Endothelial cell of umbilical vein (primary cell): ENCODE results near the gene PABPC1L. TPM values are rescaled to one million over a fixed set of nuclear protein-coding genes. Genes with fewer than 3 reads are reported as not detected.
A peak's percentile ranks its signal among the peaks of the same experiment; 100 is the strongest.

Source experiments
- BruUV-seq: library from RNA; stranded (reverse); fragments of 400-500 nt; replicated peaks from 2 replicates; lab custom pipeline; 2021; lab: Mats Ljungman, UMichigan
- CTCF ChIA-PET: fragments of 300-600, 350-600 bp; sonication (Branson Sonifier 250); formaldehyde crosslinking; loops from one replicate; lab custom pipeline; 2021; ENCODE audit warnings: antibody characterized with exemption, inconsistent platforms; lab: Charles Lee
- POLR2A ChIA-PET: fragments of 300-600, 350-600 bp; sonication (Branson Sonifier 250); formaldehyde crosslinking; loops from one replicate; lab custom pipeline; 2021; ENCODE audit warnings: antibody characterized with exemption, inconsistent platforms; lab: Charles Lee
- DNase-seq: peaks from one replicate; pipeline ENCODE4 v3.0.0-alpha.2; 2011; ENCODE audit warnings: low read depth, low spot score
- FAIRE-seq: peaks from 2 replicates; lab custom pipeline; 2011; peaks lifted over from hg19 to GRCh38; lab: Jason Lieb, UNC
- H2AFZ ChIP-seq: 2 replicates; pipeline ENCODE4 v1.6.0; 2012; ENCODE audit warnings: low read depth, low read length, control low read depth, inconsistent platforms
- H3K27ac ChIP-seq: 2 replicates; pipeline ENCODE4 v1.5.1; 2011; ENCODE audit warnings: low read depth, mild to moderate bottlenecking, control low read depth, low read length, moderate library complexity; ENCODE audit not compliant: insufficient read depth
- H3K27me3 ChIP-seq, 2 experiments: 2 replicates each; pipeline versions ENCODE4 v1.6.0 to v1.6.1; 2011; ENCODE audit warnings: low read length in 2 of 2, mixed read lengths in 1 of 2; ENCODE audit not compliant: control insufficient read depth in 2 of 2, insufficient read depth in 2 of 2
- H3K36me3 ChIP-seq, 2 experiments: 2 replicates in 1 of 2; 3 replicates in 1 of 2; pipeline ENCODE4 v1.5.1; 2011; ENCODE audit warnings: low read length in 2 of 2, mild to moderate bottlenecking in 1 of 2, moderate library complexity in 1 of 2; ENCODE audit not compliant: control insufficient read depth in 2 of 2, insufficient read depth in 2 of 2; ENCODE audit errors: extremely low read depth in 1 of 2
- H3K4me1 ChIP-seq: 3 replicates; pipeline ENCODE4 v1.5.1; 2011; ENCODE audit warnings: mild to moderate bottlenecking, low read length; ENCODE audit not compliant: control insufficient read depth, insufficient read depth; ENCODE audit errors: extremely low read depth
- H3K4me2 ChIP-seq: 2 replicates; pipeline ENCODE4 v1.6.1; 2011; ENCODE audit warnings: low read length, control low read depth, mixed read lengths; ENCODE audit not compliant: insufficient read depth
- H3K4me3 ChIP-seq, 3 experiments: fragments of 200-600 bp in 1 of 3; sonication (generic), shearing (Covaris generic) in 1 of 3; replicated peaks in 1 of 3; 2 replicates each; pipeline ENCODE4 v1.5.1; 2011 to 2016; ENCODE audit warnings: control low read depth in 3 of 3, low read length in 3 of 3, mild to moderate bottlenecking in 2 of 3, inconsistent platforms in 1 of 3, low read depth in 1 of 3, moderate library complexity in 1 of 3; ENCODE audit not compliant: insufficient read depth in 1 of 3
- H3K79me2 ChIP-seq: 2 replicates; pipeline ENCODE4 v1.6.0; 2012; ENCODE audit warnings: low read length, inconsistent platforms; ENCODE audit not compliant: control insufficient read depth, insufficient read depth
- H3K9ac ChIP-seq: replicated peaks from 2 replicates; pipeline ENCODE3; 2011; ENCODE audit warnings: low read length, control low read depth; ENCODE audit not compliant: insufficient read depth; ENCODE audit errors: extremely low read depth
- H3K9me1 ChIP-seq: replicated peaks from 3 replicates; pipeline ENCODE4 v1.6.0; 2011; ENCODE audit warnings: mild to moderate bottlenecking, low read length; ENCODE audit not compliant: control insufficient read depth, insufficient read depth; ENCODE audit errors: extremely low read depth
- H3K9me3 ChIP-seq: replicated peaks from 2 replicates; pipeline ENCODE4 v1.5.1; 2012; ENCODE audit warnings: low read length, inconsistent platforms; ENCODE audit not compliant: control insufficient read depth, insufficient read depth
- H4K20me1 ChIP-seq: replicated peaks from 2 replicates; pipeline ENCODE3; 2011; ENCODE audit warnings: mild to moderate bottlenecking, low read length; ENCODE audit not compliant: control insufficient read depth, insufficient read depth; ENCODE audit errors: extremely low read depth
- CTCF ChIP-seq, 2 donors: IDR thresholded peaks; 1 replicate in 1 of 2; 2 replicates in 1 of 2; pipeline ENCODE4 v1.5.1; 2011; ENCODE audit warnings: low read length in 2 of 2, mild to moderate bottlenecking in 2 of 2, moderate library complexity in 2 of 2, control low read depth in 1 of 2, inconsistent platforms in 1 of 2, low read depth in 1 of 2; ENCODE audit not compliant: insufficient read depth in 1 of 2; ENCODE audit errors: extremely low read depth in 1 of 2
- EZH2 ChIP-seq: IDR thresholded peaks from 2 replicates; pipeline ENCODE4 v1.6.1; 2012; ENCODE audit warnings: borderline replicate concordance, low read depth, mild to moderate bottlenecking, moderate library complexity, low read length, inconsistent platforms; ENCODE audit not compliant: severe bottlenecking
- FOS ChIP-seq: IDR thresholded peaks from 2 replicates; pipeline ENCODE4 v1.6.1; 2011; ENCODE audit warnings: mild to moderate bottlenecking, low read length, moderate library complexity, borderline replicate concordance; ENCODE audit not compliant: insufficient read depth
- GATA2 ChIP-seq: IDR thresholded peaks from 2 replicates; pipeline ENCODE4 v1.7.0; 2011; ENCODE audit warnings: low read depth, mild to moderate bottlenecking, moderate library complexity, mixed read lengths, low read length; ENCODE audit not compliant: insufficient read length, insufficient read depth
- JUN ChIP-seq: IDR thresholded peaks from 2 replicates; pipeline ENCODE4 v1.6.1; 2011; ENCODE audit warnings: borderline replicate concordance, low read depth; ENCODE audit not compliant: insufficient read length, insufficient read depth
- MYC ChIP-seq: IDR thresholded peaks from one replicate; pipeline ENCODE4 v1.6.1; 2011; ENCODE audit warnings: mild to moderate bottlenecking, low read depth, low read length
- POLR2A ChIP-seq: IDR thresholded peaks from 2 replicates; pipeline ENCODE4 v1.6.1; 2012; ENCODE audit warnings: low read depth, mild to moderate bottlenecking, control low read depth, low read length
- POLR2AphosphoS5 ChIP-seq: IDR thresholded peaks from 2 replicates; pipeline ENCODE4 v1.6.1; 2012; ENCODE audit warnings: low read depth, mild to moderate bottlenecking, control low read depth, low read length, moderate library complexity; ENCODE audit not compliant: insufficient read depth
- dilution Hi-C: fragments of 300-500 bp; cut with MboI; formaldehyde crosslinking; loops from one replicate; pipeline ENCODE4 v1.15.0; 2019; ENCODE audit warnings: low sequenced_read_pairs; ENCODE audit not compliant: extremely low pct_ligation_motif_present
- intact Hi-C: fragments of 100-400 bp; cut with micrococcal nuclease; formaldehyde crosslinking; loops from one replicate; pipeline ENCODE4 v1.10.0; 2022
- polyA plus RNA-seq, 4 experiments: library from polyadenylated mRNA; depleted of rRNA in 3 of 4; stranded (reverse) in 3 of 4; unstranded in 1 of 4; fragments of >200 nt; gene quantifications; 2 replicates each; pipeline versions ENCODE4 v1.2.1 to v1.2.3, GENCODE V29; 2011 to 2012; ENCODE audit warnings: missing spikeins in 1 of 4
- total RNA-seq: library from RNA; stranded (reverse); gene quantifications from 2 replicates; pipeline ENCODE4 v1.2.3, GENCODE V29; 2021
- TF ChIP-seq, protein P1 (sequence below): IDR thresholded peaks from 2 replicates; pipeline ENCODE4 v1.6.1; 2011; ENCODE audit not compliant: insufficient read depth, insufficient read length

The PABPC1L gene
- total and polyA plus RNA-seq, 2 donors (not counting 3 experiments of a cell fraction or from before 2014, with no cell fraction given) = 7.8 to 12.6 TPM

GRCh38 chr20:44958276-44958675 lies 48.4 kb downstream of the PABPC1L start:
- H3K9ac ChIP-seq = no peak overlapping the region
- H3K36me3 ChIP-seq = peaks cover 23 to 26% of the 10 kb centered on the region in 2 experiments
- no peaks in the 10 kb centered on the region for H3K9me1 ChIP-seq
- H3K9me3 ChIP-seq = no peaks in the 10 kb centered on the region
- DNase-seq = no peak
- no TSS peak for BruUV-seq
- no peak for TF ChIP-seq MYC
- H3K27ac ChIP-seq = no peak overlapping the region
- peak overlapping the region; percentile 96 for H3K4me2 ChIP-seq
- no peak for FAIRE-seq
- H3K27me3 ChIP-seq = no peaks in the 10 kb centered on the region
- CTCF ChIA-PET = interaction anchor here (1.0 to 1.8 kb wide), 3 partner anchors 9 to 138 kb away, joined by 4 to 5 read pairs (median 4); partner anchors contain the start of gene STK4
- H3K4me1 ChIP-seq = peaks cover 28% of the 10 kb centered on the region
- dilution Hi-C loops (no loop called here), intact Hi-C loops (no loop called here)
- POLR2A ChIA-PET = no interaction called here
- no peak overlapping the region for H2AFZ ChIP-seq
- H3K79me2 ChIP-seq = peaks cover 56% of the 10 kb centered on the region
- H4K20me1 ChIP-seq = no peaks in the 10 kb centered on the region
- no peak overlapping the region for H3K4me3 ChIP-seq

DNA sequence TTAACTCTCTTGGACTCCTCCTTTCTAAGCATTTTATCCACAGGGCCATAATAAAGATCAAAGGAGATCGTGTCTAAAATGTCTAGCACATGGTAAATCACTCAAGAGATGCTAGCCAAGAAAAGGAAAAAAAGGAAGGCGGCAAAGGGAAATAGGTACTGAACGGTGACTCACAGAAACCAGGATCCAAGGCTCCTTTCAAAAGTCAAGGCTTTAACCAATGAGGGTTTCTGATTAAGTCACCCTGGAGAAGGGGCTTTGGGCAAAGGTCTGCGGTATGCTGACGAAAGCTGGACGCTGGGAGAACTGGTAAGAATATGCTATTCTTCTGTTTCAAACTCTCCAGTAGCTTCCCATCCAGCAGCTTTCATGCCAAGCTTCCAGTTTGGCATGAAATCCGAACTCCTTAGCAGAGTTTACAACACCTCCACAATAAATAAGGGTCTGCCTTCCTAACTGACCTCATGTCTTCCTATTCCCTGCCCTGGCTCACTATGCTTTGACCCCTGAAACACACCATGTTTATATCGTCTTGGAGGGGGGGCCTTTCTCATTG lies 49.3 kb downstream of the PABPC1L start:
- intact Hi-C loops = no loop called here
- dilution Hi-C loops = no loop called here
- Histone ChIP-seq H3K4me1 (peaks cover 28% of the 10 kb centered on the region), H3K4me2 (peak overlapping the region; percentile 96), H3K9me1 (no peaks in the 10 kb centered on the region), H3K9ac (peak overlapping the region; percentile 71), H3K4me3 (peak overlapping the region; percentile 90 to 96 (median 95)), H3K27ac (peak overlapping the region; percentile 68), H3K9me3 (no peaks in the 10 kb centered on the region), H2AFZ (peak overlapping the region; percentile 53), H4K20me1 (no peaks in the 10 kb centered on the region), H3K27me3 (no peaks in the 10 kb centered on the region), H3K36me3 (peaks cover 16 to 18% of the 10 kb centered on the region in 2 experiments), H3K79me2 (peaks cover 50% of the 10 kb centered on the region)
- DNase-seq (peak; percentile 66), FAIRE-seq (peak; percentile 83)
- no peak for TF ChIP-seq EZH2
- no peak for TF ChIP-seq GATA2
- peak; percentile 21 for TF ChIP-seq JUN
- peak; percentile 39 for TF ChIP-seq POLR2A
- no peak for TF ChIP-seq CTCF (IDR thresholded peaks at IDR 0.05; ENCODE audit: extremely low read depth in 1 of 2, insufficient read depth in 1 of 2, low read depth in 1 of 2, low read length in 2 of 2)
- TF ChIP-seq POLR2AphosphoS5 = peak; percentile 14
- TF ChIP-seq, protein P1, sequence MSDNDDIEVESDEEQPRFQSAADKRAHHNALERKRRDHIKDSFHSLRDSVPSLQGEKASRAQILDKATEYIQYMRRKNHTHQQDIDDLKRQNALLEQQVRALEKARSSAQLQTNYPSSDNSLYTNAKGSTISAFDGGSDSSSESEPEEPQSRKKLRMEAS = no peak
- no peak for TF ChIP-seq MYC
- TF ChIP-seq FOS = peak; percentile 26
- ChIA-PET CTCF (interaction anchor here (0.9 to 1.8 kb wide), 6 partner anchors 10 to 332 kb away, joined by 4 to 6 read pairs (median 4); partner anchors contain the start of gene YWHAB), POLR2A (interaction anchor here (0.6 kb wide), 1 partner anchor 385 kb away, joined by 4 read pairs; no protein-coding TSS in a partner anchor)
- BruUV-seq = TSS peak; percentile 73
